GM12874 (cell line): Measurements from ENCODE around the gene GALNT14.

Experiments
- TF ChIP-seq, protein P1 (sequence below): IDR thresholded peaks from 2 replicates; pipeline ENCODE4 v1.5.1; 2011; ENCODE audit warnings: low read depth, mild to moderate bottlenecking, control low read depth, low read length, moderate library complexity; ENCODE audit not compliant: insufficient read depth

GALNT14 gene

DNA sequence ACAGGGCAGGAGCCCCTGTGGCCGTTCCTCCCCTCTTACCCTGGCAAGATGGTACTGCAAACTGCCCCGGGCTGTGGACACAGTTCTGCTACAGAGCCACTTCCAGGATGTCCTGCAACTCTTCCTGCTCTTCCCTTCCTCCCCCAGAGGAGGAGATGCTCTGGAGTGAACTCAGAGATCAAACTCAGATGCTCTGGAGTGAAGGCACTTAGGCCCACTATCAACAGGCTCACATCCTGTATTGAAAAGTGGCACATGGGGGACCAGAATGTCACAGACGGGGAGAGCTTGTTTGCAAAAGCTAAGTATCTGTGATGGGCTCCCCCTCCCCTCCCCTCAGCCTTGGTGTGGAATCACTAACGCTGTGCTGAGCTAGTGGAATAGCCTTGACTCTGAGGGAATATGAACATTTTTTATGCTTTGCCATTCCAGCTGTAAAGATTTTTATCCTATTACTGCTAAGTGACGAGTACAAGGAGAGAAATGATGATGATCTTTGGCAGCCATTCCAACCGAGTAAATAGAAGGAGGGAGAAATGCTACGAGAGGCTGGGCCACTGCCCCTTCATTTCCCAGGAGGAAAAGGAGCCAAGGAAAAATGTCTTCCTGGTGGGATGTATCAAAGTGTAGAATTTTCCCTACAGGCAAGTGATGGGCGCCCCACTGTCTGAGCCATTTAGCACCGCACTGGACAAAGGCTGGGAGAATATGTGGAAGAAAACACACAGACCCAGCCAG is 152.6 kb downstream of the GALNT14 start:
- TF ChIP-seq, protein P1, sequence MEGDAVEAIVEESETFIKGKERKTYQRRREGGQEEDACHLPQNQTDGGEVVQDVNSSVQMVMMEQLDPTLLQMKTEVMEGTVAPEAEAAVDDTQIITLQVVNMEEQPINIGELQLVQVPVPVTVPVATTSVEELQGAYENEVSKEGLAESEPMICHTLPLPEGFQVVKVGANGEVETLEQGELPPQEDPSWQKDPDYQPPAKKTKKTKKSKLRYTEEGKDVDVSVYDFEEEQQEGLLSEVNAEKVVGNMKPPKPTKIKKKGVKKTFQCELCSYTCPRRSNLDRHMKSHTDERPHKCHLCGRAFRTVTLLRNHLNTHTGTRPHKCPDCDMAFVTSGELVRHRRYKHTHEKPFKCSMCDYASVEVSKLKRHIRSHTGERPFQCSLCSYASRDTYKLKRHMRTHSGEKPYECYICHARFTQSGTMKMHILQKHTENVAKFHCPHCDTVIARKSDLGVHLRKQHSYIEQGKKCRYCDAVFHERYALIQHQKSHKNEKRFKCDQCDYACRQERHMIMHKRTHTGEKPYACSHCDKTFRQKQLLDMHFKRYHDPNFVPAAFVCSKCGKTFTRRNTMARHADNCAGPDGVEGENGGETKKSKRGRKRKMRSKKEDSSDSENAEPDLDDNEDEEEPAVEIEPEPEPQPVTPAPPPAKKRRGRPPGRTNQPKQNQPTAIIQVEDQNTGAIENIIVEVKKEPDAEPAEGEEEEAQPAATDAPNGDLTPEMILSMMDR = no peak

DNA sequence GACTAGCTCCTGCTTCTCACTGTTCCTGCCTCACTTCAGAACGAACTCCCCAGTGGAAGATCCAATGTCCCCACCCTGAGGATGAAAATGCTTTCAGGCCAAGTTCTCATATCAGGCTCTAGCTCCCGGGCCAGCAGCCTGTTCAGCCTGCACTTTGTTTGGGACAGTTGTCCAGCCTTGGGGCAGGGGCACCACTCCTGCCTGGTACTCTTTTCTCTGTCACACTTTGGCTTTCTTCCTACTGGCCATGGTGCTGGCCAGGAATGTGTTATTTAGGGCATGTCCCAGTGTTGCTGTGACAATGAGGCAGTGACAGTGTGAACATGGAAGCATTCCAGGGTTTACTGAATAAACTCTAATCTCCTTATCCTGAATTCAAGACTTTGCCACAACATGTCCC is 154.1 kb downstream of the GALNT14 start:
- TF ChIP-seq, protein P1 = no peak

DNA sequence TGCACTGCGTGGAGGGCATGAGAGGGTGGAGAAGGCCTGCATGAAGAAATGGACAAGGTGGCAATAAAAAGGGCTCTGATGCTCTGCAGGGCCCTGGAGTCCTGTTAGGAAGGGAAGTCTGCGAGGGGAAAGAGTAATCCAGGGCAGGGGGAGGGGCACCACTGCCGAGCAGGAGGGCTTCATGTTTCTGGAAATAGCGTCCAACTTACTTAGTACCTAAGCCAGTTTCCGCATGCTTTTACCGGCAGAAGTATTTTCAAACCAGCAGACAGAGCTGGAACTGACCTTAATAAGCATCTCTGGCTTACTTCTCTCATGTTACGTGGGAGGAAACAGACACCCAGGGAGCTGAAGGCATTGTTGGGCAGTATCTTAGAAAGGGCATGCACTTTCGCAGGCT is 156.7 kb downstream of the GALNT14 start:
- TF ChIP-seq, protein P1 = no peak

DNA sequence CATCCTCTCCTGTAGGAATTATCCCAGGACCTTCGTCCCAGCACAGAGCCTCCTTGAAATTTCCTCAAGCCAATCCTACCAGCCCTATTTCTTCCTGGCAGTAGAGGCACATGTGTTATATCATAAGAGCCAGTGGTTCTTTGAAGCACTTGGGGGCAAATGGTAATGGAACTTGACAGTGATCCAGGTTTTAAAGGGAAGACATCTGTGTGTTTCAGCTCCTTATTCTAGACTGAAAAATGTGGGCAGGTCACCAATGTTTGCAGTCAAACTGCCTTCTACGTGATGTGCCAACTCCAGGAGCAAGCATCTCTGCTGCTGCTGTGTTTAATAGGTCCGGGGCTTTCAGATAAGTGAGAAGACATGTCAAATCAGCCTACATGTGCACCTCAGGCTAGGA is 157.1 kb downstream of the GALNT14 start:
- TF ChIP-seq, protein P1 = no peak

DNA sequence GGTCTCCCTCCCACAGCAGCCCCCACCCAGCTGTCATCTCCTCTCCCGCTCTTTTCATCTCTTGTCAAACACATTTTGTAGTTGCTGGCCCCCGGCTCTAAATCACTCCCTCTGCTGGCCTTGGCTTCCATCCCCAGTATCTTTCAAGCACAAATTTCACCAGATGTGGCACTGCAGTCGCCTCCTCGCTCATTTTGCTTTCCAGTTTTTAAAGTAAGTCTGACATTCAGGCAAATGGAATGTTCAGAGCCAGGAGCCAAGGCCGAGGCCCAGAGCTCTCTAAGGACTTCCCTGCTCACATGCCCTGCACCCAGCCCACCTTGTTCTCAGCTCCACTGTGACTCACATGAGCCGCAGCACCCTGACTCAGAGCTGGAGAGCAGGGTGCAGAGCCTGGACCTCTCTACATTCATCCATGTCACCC is 158.4 kb downstream of the GALNT14 start:
- TF ChIP-seq, protein P1 = no peak

DNA sequence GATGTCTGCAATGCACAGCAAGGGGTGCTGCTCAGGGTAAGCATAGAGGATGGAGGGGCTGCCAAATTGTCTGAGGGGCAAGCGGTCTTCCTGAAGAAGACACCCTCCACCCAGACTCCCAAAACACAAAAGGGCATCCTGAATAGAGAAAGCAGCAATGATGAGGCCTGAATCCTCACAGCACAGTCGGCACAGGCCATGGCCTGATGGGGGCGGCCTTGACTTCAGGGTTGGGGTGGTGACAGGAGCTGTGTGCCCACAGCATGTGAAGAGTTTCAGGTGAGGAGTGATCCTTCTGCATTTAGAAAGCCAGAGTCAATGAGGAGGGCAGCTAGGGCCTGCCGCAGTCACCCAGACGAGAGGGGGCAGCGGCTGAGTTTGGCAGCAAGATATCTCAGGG is 159.4 kb downstream of the GALNT14 start:
- TF ChIP-seq, protein P1 = no peak

DNA sequence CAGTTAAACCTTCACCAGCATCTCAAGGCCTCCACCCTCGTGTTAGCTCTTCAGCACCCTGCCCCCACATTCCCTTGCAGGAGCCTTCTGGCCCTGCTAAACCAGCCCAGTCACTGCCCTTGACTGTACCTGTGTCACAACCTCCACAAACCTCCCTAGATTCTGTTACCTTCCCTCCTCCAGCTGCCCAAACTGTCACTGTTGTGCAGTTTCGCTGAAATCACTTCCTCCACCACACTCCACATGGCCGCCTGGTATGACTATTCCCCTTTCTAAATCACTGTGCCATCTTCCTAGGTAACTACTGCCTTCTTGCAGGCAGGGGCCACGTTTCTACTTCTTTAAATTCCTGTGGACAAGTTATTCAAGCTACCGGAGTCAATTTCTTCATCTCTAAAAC is 160.2 kb downstream of the GALNT14 start:
- TF ChIP-seq, protein P1 = no peak

DNA sequence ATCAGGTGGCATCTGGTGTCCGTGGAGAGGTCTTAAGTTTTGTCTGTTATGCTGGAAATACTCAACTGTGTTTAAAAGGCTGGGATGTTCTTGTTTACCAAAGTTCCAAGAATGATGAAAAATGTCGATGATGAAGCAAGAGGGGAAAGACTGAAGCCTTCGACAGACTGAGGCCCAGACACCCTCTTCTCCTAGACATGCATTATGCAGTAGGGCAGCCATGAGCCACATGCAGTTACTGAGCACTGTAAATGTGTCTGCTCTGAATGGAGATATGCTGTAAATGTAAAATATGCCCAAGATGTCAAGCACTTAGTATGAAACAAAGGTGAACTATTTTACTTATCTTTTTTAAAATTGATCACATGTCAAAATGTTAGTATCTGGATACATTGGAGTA is 163.1 kb downstream of the GALNT14 start:
- TF ChIP-seq, protein P1 = no peak
